Tibial artery (tissue), 4 donors: ENCODE results near the gene VAT1.

ENCODE experiments used
- DNase-seq, 2 donors: peaks; one replicate each; pipeline ENCODE4 v3.0.0-alpha.2; 2019
- H3K27ac ChIP-seq, 2 donors: fragments of 200-600 bp; sonication (generic) in 1 of 2; 1 replicate in 1 of 2; 2 replicates in 1 of 2; pipeline ENCODE4 v1.5.1; 2018 to 2019; ENCODE audit warnings: mild to moderate bottlenecking in 1 of 2
- H3K27me3 ChIP-seq, 2 donors: fragments of 200-600 bp; sonication (generic) in 1 of 2; one replicate each; pipeline versions ENCODE4 v1.5.1 to v1.6.0; 2016 to 2019
- H3K36me3 ChIP-seq, 3 donors: fragments of 200-600 bp; sonication (generic) in 2 of 3; one replicate each; pipeline ENCODE4 v1.5.1; 2016 to 2019; ENCODE audit warnings: mild to moderate bottlenecking in 2 of 3
- H3K4me1 ChIP-seq, 4 donors: fragments of 200-600 bp; sonication (generic) in 2 of 4; 1 replicate in 3 of 4; 2 replicates in 1 of 4; pipeline ENCODE4 v1.5.1; 2016 to 2019
- H3K4me3 ChIP-seq, 2 donors: fragments of 200-600 bp; sonication (generic) in 1 of 2; 1 replicate in 1 of 2; 2 replicates in 1 of 2; pipeline ENCODE4 v1.5.1; 2018 to 2019; ENCODE audit warnings: mild to moderate bottlenecking in 2 of 2
- H3K9me3 ChIP-seq, 3 donors: fragments of 200-600 bp; sonication (generic) in 1 of 3; one replicate each; pipeline ENCODE4 v1.5.1; 2016 to 2019
- CTCF ChIP-seq, 2 experiments: fragments of 200-600 bp in 1 of 2; fragments of 450-650 bp in 1 of 2; IDR thresholded peaks; one replicate each; pipeline ENCODE4 v1.5.1; 2017 to 2019; ENCODE audit warnings: antibody characterized with exemption in 2 of 2, mild to moderate bottlenecking in 1 of 2, moderate library complexity in 1 of 2
- intact Hi-C: fragments of 100-400 bp; cut with DNase I; formaldehyde crosslinking; loops from one replicate; pipeline ENCODE4 v1.15.0; 2023; ENCODE audit warnings: low total_unique reads

Gene VAT1

GRCh38 chr17:43015579-43015978 lies 6.6 kb downstream of the VAT1 start:
- intact Hi-C loops, result loop anchor here (5.0 kb wide), 2 partner anchors 112 to 322 kb away; partner anchors contain the start of gene BRCA1
- Histone ChIP-seq H3K27me3 (no peaks in the 10 kb centered on the region), H3K36me3 (peaks cover 9 to 65% (median 43%) of the 10 kb centered on the region in 3 donors), H3K4me1 (peaks cover 0 to 20% (median 14%) of the 10 kb centered on the region in 4 donors), H3K27ac (peak overlapping the region in 1 of 2 donors; percentile 33), H3K4me3 (no peak overlapping the region), H3K9me3 (no peaks in the 10 kb centered on the region)
- DNase-seq, result peak; percentile 56 to 76
- TF ChIP-seq CTCF (IDR thresholded peaks at IDR 0.05), result no peak

GRCh38 chr17:43014649-43015542 lies 7.3 kb downstream of the VAT1 start:
- intact Hi-C loops, result loop anchor here (5.0 kb wide), 2 partner anchors 112 to 322 kb away; partner anchors contain the start of gene BRCA1
- no peak for DNase-seq
- TF ChIP-seq CTCF (IDR thresholded peaks at IDR 0.05), result no peak
- Histone ChIP-seq H3K36me3 (peaks cover 9 to 65% (median 43%) of the 10 kb centered on the region in 3 donors), H3K4me3 (no peak overlapping the region), H3K9me3 (no peaks in the 10 kb centered on the region), H3K27me3 (no peaks in the 10 kb centered on the region), H3K4me1 (peaks cover 0 to 14% (median 7%) of the 10 kb centered on the region in 4 donors), H3K27ac (peak overlapping the region; percentile 33)

- no peak for DNase-seq
- H3K4me3 ChIP-seq, result no peak overlapping the region
- intact Hi-C loops, result no loop called here
- no peak for TF ChIP-seq CTCF (IDR thresholded peaks at IDR 0.05)
- H3K9me3 ChIP-seq, result no peaks in the 10 kb centered on the region
- H3K27ac ChIP-seq, result peak overlapping the region in 1 of 2 donors; percentile 33
- peaks cover 0 to 7% (median under 1%) of the 10 kb centered on the region in 4 donors for H3K4me1 ChIP-seq
- H3K27me3 ChIP-seq, result no peaks in the 10 kb centered on the region
- H3K36me3 ChIP-seq, result peaks cover 9 to 65% (median 43%) of the 10 kb centered on the region in 3 donors
Observed at GRCh38 chr17:43014020-43014648, 8.1 kb downstream of the VAT1 start.

- peaks cover 0 to 7% (median 0%) of the 10 kb centered on the region in 4 donors for H3K4me1 ChIP-seq
- no peak for TF ChIP-seq CTCF (IDR thresholded peaks at IDR 0.05)
- no peaks in the 10 kb centered on the region for H3K9me3 ChIP-seq
- H3K27me3 ChIP-seq, result no peaks in the 10 kb centered on the region
- peaks cover 9 to 59% (median 40%) of the 10 kb centered on the region in 3 donors for H3K36me3 ChIP-seq
- intact Hi-C loops, result no loop called here
- no peak overlapping the region for H3K4me3 ChIP-seq
- no peak overlapping the region for H3K27ac ChIP-seq
- DNase-seq, result no peak
Observed at GRCh38 chr17:43013296-43013695, 8.9 kb downstream of the VAT1 start.

GRCh38 chr17:43011728-43012472 lies 10.3 kb downstream of the VAT1 start:
- intact Hi-C loops, result no loop called here
- Histone ChIP-seq H3K27ac (no peak overlapping the region), H3K36me3 (peaks cover 9 to 48% (median 29%) of the 10 kb centered on the region in 3 donors), H3K4me3 (no peak overlapping the region), H3K27me3 (no peaks in the 10 kb centered on the region), H3K4me1 (peaks cover 0 to 13% (median 6%) of the 10 kb centered on the region in 4 donors), H3K9me3 (no peaks in the 10 kb centered on the region)
- no peak for TF ChIP-seq CTCF (IDR thresholded peaks at IDR 0.05)
- DNase-seq, result no peak
